Embryonic facial prominence (tissue), 1 donor: ENCODE data around the gene ERMN.
"Not testable (repeated sequence)": the region's sequence is repeated elsewhere in the genome, so short reads cannot be mapped to it uniquely, and the experiment has no call there.

Source experiments
- DNase-seq: peaks from one replicate; pipeline ENCODE4 v3.0.0-alpha.2; 2016; ENCODE audit errors: extremely low spot score

ERMN gene

GRCh38 chr2:157325786-157326185 lies at the start of gene ERMN:
ERMN (minus strand) TSS chr2:157325824; CDS start chr2:157325642, 182 bp downstream.
- DNase-seq, result no peak

- no peak for DNase-seq
Measured at GRCh38 chr2:157375384-157375783, 49.8 kb upstream of the ERMN start.

DNA sequence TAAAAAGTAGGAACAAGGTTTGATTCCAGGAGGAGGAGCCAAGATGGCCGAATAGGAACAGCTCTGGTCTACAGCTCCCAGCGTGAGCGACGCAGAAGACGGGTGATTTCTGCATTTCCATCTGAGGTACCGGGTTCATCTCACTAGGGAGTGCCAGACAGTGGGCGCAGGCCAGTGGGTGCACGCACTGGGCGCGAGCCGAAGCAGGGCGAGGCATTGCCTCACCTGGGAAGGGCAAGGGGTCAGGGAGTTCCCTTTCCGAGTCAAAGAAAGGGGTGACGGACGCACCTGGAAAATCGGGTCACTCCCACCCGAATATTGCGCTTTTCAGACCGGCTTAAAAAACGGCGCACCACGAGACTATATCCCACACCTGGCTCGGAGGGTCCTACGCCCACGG lies 42.9 kb upstream of the ERMN start:
- DNase-seq, result not testable (repeated sequence)

GRCh38 chr2:157367704-157368103 lies 42.1 kb upstream of the ERMN start:
- DNase-seq, result no peak

GRCh38 chr2:157364257-157364974 lies 38.8 kb upstream of the ERMN start:
- no peak for DNase-seq

DNA sequence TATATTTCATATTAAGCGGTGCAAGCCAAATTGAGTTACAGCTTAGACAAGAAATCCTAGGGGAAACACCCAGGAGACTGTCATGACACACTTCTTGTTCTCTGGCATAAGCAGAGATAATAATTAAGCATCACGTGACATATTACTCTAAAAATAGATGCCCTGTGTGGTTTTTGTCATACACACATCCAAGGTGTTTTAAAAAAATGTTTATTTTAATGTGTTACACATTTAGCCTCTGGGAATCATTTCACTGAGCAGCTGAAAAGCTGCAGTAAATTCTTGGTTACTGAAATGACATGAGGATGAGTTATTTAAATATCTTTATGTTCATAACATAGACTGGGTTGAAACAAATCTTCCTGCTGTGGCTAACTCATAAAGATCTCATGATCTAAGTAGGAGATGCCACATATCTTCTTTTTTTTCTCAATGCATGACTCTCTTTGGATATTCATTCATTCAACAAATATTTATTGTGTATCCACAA lies 38.0 kb upstream of the ERMN start:
- no peak for DNase-seq

DNA sequence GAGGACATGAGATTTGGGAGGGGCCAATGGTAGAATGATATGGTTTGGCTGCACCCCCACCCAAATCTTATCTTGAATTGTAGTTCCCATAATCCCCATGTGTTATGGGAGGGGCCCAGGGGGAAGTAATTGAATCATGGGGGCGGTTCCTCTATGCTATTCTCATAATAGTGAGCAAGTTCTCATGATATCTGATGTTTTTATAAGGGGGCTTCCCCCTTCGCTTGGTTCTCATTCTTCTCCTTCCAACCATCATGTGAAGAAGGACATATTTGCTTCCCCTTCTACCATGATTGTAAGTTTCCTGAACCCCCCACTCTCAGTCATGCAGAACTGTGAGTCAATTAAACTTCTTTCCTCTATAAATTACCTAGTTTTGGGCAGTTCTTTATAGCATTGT lies 37.0 kb upstream of the ERMN start:
- no peak for DNase-seq

DNA sequence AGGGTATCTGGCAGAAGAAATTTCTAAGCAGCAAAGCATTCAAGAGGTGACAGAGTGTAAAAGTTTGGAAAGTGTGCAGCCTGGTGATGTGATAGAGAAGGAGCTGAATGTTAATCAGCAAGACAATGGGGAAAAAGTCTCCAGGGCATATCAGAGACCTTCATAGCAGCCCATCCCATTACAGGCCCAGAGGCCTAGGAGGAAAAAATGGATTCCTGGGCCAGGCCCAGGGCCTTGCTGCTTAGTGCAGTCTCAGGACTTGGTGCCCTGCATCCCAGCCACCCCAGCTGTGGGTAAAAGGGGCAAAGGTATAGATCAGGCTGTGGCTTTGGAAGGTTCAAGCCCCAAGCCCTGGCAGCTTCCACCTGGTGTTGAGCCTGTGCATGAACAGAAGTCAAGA lies 35.9 kb upstream of the ERMN start:
- no peak for DNase-seq

DNA sequence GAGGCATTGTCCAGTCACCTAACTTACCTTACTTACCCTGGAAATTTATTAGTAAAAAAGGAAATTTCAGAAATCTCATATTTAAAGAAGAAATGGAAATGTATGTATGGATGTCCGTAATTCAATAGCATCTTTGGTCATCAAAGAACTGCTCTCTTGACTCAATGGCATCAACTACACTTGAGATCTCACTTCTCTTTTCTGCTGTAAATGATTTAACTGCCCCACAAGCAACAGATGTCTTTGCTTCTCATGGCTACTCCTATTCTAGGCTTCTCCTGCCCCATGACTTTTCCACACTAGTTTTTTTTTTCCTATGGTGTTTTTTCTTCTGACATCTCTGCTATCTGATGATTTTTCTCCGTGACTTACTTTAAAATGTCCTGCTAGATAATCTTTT lies 34.0 kb upstream of the ERMN start:
- DNase-seq, result no peak

GRCh38 chr2:157355618-157356017 lies 30.0 kb upstream of the ERMN start:
- DNase-seq, result no peak

DNA sequence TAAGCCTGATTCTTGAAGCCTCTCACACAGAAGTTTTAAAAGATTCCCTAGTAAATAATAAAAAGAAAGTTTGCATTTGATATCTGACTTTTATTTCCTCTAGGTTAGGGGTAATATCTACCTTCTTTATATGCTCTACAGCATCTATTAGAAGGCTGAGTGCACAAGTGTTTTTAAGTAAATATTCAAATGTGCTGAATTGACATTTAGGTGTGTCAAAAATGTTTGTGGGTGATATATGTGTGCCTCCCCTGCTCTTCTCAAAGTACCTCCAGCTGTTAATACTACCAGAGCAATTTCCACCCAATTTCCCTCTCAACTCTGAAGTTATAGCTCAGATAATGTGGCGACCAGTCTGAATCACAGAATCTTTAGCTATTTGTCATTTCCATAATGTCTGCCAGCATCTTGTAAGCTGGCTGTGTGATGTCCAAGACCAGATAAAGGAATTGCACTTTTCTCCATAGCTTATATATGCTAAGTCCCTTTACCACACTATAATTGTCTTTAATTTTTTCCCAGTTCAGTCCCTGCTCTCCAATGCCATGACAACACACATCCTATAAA lies 24.4 kb upstream of the ERMN start:
- DNase-seq, result no peak

DNA sequence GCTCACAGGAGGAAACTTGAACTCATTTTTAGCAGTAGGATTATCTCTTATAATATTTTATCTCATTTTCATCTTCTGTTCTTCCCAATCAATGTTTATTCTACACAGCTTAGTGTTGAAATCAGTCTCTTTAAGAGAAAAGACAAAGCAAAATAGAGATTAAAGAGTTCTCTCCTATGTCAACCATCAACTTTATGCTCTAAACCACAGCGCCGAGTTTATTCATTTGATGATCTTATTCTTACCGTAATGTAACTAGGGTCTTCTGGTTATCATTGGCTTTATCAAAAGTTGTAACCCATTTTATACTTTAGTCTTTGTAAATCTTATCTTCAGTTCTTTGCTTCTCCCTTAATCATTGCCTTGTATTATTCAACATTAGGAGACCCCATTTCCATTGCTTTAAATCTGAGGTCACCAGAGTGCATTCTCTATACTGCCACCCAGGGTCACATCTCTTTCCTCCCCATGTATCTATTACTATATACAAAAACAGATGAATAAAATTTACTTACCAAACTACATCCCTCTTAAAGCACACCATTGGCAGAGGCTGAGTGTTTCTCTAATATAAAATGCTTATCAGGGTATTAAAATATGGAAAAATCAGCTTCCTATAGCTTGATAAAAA lies 22.8 kb upstream of the ERMN start:
- no peak for DNase-seq

GRCh38 chr2:157345647-157346389 lies 20.2 kb upstream of the ERMN start:
- no peak for DNase-seq

DNA sequence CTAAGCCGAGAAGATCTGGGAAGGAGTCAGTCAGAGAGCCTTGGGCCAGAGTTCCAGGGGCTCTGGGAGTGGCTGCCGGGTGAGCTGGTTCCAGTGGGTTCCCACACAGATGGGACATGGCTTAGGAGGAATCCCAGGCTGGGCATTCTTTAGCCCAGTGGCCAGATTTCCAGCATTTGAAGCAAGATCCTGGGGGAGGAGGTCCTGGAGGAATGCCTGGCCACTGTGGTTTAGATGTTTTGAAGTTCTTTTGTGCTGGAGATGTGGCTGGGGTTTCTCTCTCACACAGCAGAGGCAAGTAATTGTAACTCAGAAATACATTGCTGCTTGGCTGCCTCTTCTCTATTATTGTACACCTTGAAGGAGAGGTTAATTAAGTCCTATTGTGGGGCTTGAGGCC lies 15.8 kb upstream of the ERMN start:
- not testable (repeated sequence) for DNase-seq

GRCh38 chr2:157339965-157340655 lies 14.5 kb upstream of the ERMN start:
- no peak for DNase-seq

DNA sequence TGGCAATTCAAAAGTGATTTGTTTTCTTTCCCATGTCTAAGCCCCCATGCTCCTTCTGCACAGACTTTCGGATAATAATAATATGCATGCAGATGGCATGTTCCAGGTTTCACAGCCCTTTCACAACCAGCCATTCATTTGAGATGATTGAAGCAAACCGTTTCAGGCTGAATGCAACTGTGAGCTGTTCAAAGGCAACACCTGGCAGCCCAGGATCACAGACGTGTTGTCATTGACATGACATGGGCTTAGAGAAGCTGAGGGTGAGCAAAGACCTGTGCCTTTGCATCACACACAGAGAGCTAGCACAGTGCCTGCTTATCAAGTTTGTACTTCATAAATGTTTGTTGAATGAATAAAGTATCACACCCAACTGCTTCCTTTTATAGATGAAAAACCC lies 12.4 kb upstream of the ERMN start:
- no peak for DNase-seq

DNA sequence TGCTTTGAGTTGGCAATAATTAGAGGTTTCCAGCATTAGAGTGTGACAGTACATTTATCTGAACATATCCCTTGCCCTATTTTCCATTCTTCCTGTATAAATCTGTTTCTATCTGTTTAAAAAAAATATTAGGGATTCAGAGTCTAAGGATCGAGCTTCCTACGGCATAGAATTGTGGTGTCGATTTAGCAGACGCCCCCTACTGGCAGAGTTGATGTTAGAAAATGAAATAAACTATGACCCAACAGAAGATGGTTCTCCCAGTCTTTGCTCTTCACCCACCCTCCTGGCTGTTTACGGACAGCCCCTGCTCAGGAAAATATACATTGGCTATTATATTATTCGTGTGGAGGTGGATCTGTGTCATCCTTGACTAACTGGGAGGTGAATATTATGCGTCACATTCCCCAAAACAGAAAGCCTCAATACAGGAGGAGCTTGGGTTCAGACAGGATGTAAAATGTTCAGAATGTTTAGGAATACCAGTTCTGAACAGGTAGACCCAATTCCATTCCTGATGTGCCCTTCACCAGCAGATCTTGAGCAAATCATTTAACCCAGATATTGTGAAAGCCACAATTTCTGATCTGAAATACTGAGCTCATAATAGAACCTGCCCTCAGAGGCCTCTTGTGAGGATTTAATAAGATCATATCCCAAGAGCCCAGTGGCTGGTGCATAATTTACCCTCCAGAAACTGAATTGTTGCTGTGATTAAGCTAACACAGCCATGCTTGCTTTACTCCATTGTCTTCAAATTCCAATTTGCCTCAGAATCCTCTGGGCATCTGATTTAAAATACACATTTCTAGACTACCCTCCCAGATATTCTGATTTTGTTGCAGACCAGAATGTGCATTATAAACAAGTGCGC lies 10.8 kb upstream of the ERMN start:
- DNase-seq, result no peak

GRCh38 chr2:157334797-157335196 lies 9.2 kb upstream of the ERMN start:
- DNase-seq, result no peak

DNA sequence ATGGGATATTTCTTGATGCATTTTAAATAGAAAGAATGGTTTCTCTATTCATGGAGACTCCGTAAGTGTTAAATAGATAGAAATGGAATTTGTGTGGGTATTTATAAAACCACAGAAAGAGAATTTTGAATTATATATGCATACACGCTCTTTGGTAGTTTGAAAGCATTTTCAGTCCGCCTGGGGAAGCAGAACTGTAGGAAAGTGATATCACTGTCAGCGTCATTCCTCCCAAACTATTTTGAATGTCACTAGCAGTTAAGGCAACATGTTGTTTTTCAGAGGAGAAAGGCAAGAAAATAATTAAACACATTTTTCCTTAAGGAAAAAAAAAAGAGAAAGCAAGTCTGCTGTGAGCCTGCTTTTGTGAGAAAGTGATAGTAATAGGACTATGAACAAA lies 8.7 kb upstream of the ERMN start:
- DNase-seq, result no peak

DNA sequence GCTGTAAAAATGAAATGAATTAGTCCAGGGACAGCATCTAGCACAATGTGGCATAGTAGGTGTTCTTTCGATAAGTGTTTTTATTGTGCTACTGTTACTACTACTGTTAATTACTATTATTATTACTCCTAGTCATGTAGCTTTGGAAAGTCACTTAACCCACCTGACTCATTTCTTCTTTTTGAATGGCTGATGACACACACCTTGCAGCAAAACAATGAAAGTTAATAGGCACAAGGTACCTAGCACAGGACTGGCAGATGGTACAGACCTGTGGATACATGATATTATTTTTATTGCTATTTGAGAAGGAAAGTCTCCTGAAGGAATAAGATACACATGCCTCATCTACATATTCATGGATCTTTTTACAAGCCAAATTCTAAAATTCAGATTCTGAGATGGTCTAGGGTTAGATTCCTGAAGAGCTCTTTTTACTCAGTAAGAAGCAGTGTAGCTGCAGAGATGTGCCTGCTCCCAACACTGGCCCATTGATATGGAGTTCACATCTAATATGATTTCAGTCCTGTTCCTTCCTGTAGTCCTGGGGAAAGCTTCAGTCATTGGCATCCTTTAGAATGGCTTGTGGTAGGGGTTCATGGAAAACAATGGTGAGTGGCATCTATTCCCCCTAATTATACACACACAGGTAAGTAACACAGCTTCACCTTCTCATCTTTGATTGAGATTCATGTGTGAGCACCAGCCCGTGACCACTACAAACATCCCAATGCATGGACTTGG lies 7.9 kb upstream of the ERMN start:
- DNase-seq, result no peak
